GM21619 (cell line): ENCODE measurements around the gene EDNRA.
A peak's percentile ranks its signal among the peaks of the same experiment; 100 is the strongest.

Experiments
- ATAC-seq: cut with Tn5 transposase; IDR thresholded peaks from one replicate; pipeline ENCODE4 v1.9.1; 2021; ENCODE audit not compliant: unreplicated experiment

Gene EDNRA

GRCh38 chr4:147586637-147587036 is 105.7 kb downstream of the EDNRA start:
- ATAC-seq, result peak; percentile 72

- ATAC-seq, result no peak
These were observed 106.1 kb downstream of the EDNRA start for GRCh38 chr4:147587041-147587440.

GRCh38 chr4:147589586-147589985 is 108.7 kb downstream of the EDNRA start:
- no peak for ATAC-seq

GRCh38 chr4:147590249-147590920 is 109.5 kb downstream of the EDNRA start:
- ATAC-seq, result peak; percentile 61

- no peak for ATAC-seq
These were observed 110.2 kb downstream of the EDNRA start for GRCh38 chr4:147591106-147591505.

GRCh38 chr4:147594107-147594506 is 113.2 kb downstream of the EDNRA start:
- no peak for ATAC-seq
